H1 (cell line): ENCODE measurements around the gene DEDD. TPM values are rescaled to one million over a fixed set of nuclear protein-coding genes. Genes with fewer than 3 reads are reported as not detected.

Experiments
- CTCF ChIA-PET: fragments of 300-600 bp; sonication (Branson Sonifier 250); formaldehyde crosslinking; loops from one replicate; lab custom pipeline; 2021; ENCODE audit not compliant: partially characterized antibody; lab: Charles Lee
- POLR2A ChIA-PET: fragments of 300-600 bp; sonication (Branson Sonifier 250); formaldehyde crosslinking; loops from one replicate; lab custom pipeline; 2021; ENCODE audit warnings: inconsistent platforms; ENCODE audit not compliant: partially characterized antibody; lab: Charles Lee
- DNase-seq, 2 experiments: peaks; one replicate each; pipeline versions ENCODE4 v3.0.0 to v3.0.0-alpha.2; 2010 to 2022; ENCODE audit warnings: low spot score in 2 of 2, low read depth in 1 of 2, mixed read lengths in 1 of 2
- FAIRE-seq: peaks from 2 replicates; lab custom pipeline; 2011; peaks lifted over from hg19 to GRCh38; lab: Jason Lieb, UNC
- H2AFZ ChIP-seq: 2 replicates; pipeline ENCODE4 v1.8.1; 2012; ENCODE audit warnings: low read length, inconsistent platforms
- H2AK5ac ChIP-seq: 2 replicates; pipeline ENCODE4 v1.6.1; 2013; ENCODE audit warnings: low read depth, low read length
- H2BK120ac ChIP-seq: replicated peaks from 2 replicates; pipeline ENCODE3; 2013; ENCODE audit warnings: low read depth, low read length, inconsistent platforms
- H2BK12ac ChIP-seq: 2 replicates; pipeline ENCODE4 v1.6.1; 2013; ENCODE audit warnings: low read depth, low read length
- H2BK15ac ChIP-seq: 2 replicates; pipeline ENCODE4 v1.6.1; 2013; ENCODE audit warnings: low read length
- H2BK20ac ChIP-seq: 2 replicates; pipeline ENCODE4 v1.6.1; 2013; ENCODE audit warnings: low read length
- H2BK5ac ChIP-seq: 2 replicates; pipeline ENCODE4 v1.6.1; 2013; ENCODE audit warnings: low read depth, low read length
- H3K14ac ChIP-seq: 2 replicates; pipeline ENCODE4 v1.6.1; 2013; ENCODE audit warnings: inconsistent platforms; ENCODE audit not compliant: insufficient read length
- H3K18ac ChIP-seq: 2 replicates; pipeline ENCODE4 v1.6.1; 2013; ENCODE audit warnings: low read length; ENCODE audit errors: extremely low read depth
- H3K23ac ChIP-seq: 2 replicates; pipeline ENCODE4 v1.6.1; 2013; ENCODE audit warnings: inconsistent platforms; ENCODE audit not compliant: insufficient read length
- H3K23me2 ChIP-seq: 2 replicates; pipeline ENCODE4 v1.6.1; 2013; ENCODE audit warnings: low read depth, low read length
- H3K27ac ChIP-seq: 2 replicates; pipeline ENCODE4 v1.6.1; 2011; ENCODE audit warnings: low read depth, low read length, inconsistent platforms
- H3K27me3 ChIP-seq, 4 experiments: replicated peaks in 1 of 4; 1 replicate in 1 of 4; 2 replicates in 3 of 4; pipeline versions ENCODE4 v1.6.1 to v1.8.1; 2011 to 2013; ENCODE audit warnings: low read length in 3 of 4, mild to moderate bottlenecking in 3 of 4, inconsistent platforms in 2 of 4, mixed read lengths in 2 of 4, moderate library complexity in 1 of 4; ENCODE audit not compliant: control insufficient read depth in 3 of 4, insufficient read depth in 3 of 4; ENCODE audit errors: extremely low read depth in 1 of 4
- H3K36me3 ChIP-seq, 4 experiments: 2 replicates each; pipeline versions ENCODE4 v1.6.1 to v1.8.1; 2011 to 2013; ENCODE audit warnings: mild to moderate bottlenecking in 4 of 4, low read length in 3 of 4, moderate library complexity in 2 of 4, control low read depth in 1 of 4, inconsistent platforms in 1 of 4; ENCODE audit not compliant: insufficient read depth in 4 of 4, control insufficient read depth in 2 of 4
- H3K4ac ChIP-seq: replicated peaks from 2 replicates; pipeline ENCODE3; 2013; ENCODE audit warnings: low read length, low read depth, mixed read lengths, inconsistent platforms; ENCODE audit not compliant: insufficient read length
- H3K4me1 ChIP-seq, 4 experiments: replicated peaks in 1 of 4; 1 replicate in 1 of 4; 2 replicates in 3 of 4; pipeline versions ENCODE4 v1.6.1 to v1.8.1; 2011 to 2013; ENCODE audit warnings: low read length in 3 of 4, inconsistent platforms in 2 of 4, mixed read lengths in 1 of 4; ENCODE audit not compliant: insufficient read depth in 4 of 4, control insufficient read depth in 3 of 4
- H3K4me2 ChIP-seq, 2 experiments: 2 replicates each; pipeline versions ENCODE4 v1.6.1 to v1.8.1; 2011 to 2013; ENCODE audit warnings: low read depth in 2 of 2, low read length in 2 of 2, control low read depth in 1 of 2, inconsistent platforms in 1 of 2, mild to moderate bottlenecking in 1 of 2; ENCODE audit not compliant: insufficient read depth in 1 of 2
- H3K4me3 ChIP-seq, 4 experiments: fragments of 200-600, 300-600 bp in 1 of 4; sonication (generic), shearing (Covaris generic), sonication (Bioruptor Twin) in 1 of 4; 2 replicates each; pipeline versions ENCODE4 v1.5.1 to v1.8.1; 2011 to 2016; ENCODE audit warnings: low read length in 4 of 4, low read depth in 3 of 4, control low read depth in 2 of 4, inconsistent platforms in 2 of 4, mild to moderate bottlenecking in 2 of 4, mixed read lengths in 1 of 4, moderate library complexity in 1 of 4; ENCODE audit not compliant: insufficient read depth in 2 of 4; ENCODE audit errors: extremely low read depth in 1 of 4
- H3K56ac ChIP-seq: replicated peaks from 2 replicates; pipeline ENCODE3; 2013; ENCODE audit warnings: low read depth, mild to moderate bottlenecking, mixed read lengths, low read length, inconsistent platforms; ENCODE audit not compliant: insufficient read length
- H3K79me1 ChIP-seq: 2 replicates; pipeline ENCODE4 v1.6.1; 2013; ENCODE audit warnings: low read depth, low read length, control low read depth
- H3K79me2 ChIP-seq, 2 experiments: 2 replicates each; pipeline versions ENCODE4 v1.6.1 to v1.8.1; 2012 to 2013; ENCODE audit warnings: low read length in 2 of 2, mild to moderate bottlenecking in 2 of 2, inconsistent platforms in 1 of 2; ENCODE audit not compliant: insufficient read depth in 2 of 2, control insufficient read depth in 1 of 2
- H3K9ac ChIP-seq, 4 experiments: replicated peaks in 1 of 4; 1 replicate in 1 of 4; 2 replicates in 3 of 4; pipeline versions ENCODE4 v1.6.1 to v1.8.1; 2011 to 2013; ENCODE audit warnings: low read depth in 3 of 4, low read length in 3 of 4, control low read depth in 2 of 4, mild to moderate bottlenecking in 2 of 4, moderate library complexity in 2 of 4, inconsistent platforms in 1 of 4; ENCODE audit errors: extremely low read depth in 1 of 4
- H3K9me3 ChIP-seq, 2 experiments: 2 replicates each; pipeline versions ENCODE4 v1.6.1 to v1.8.1; 2012 to 2013; ENCODE audit warnings: mild to moderate bottlenecking in 2 of 2, moderate library complexity in 2 of 2, control low read depth in 1 of 2, inconsistent platforms in 1 of 2, low read depth in 1 of 2, low read length in 1 of 2, mixed read lengths in 1 of 2; ENCODE audit not compliant: insufficient read depth in 2 of 2
- H4K20me1 ChIP-seq, 2 experiments: replicated peaks in 1 of 2; 2 replicates each; pipeline versions ENCODE3 to v1.8.1; 2011 to 2013; ENCODE audit warnings: inconsistent platforms in 2 of 2, low read length in 2 of 2, mild to moderate bottlenecking in 1 of 2; ENCODE audit not compliant: insufficient read depth in 2 of 2, control insufficient read depth in 1 of 2
- H4K5ac ChIP-seq: 2 replicates; pipeline ENCODE4 v1.6.1; 2013; ENCODE audit warnings: low read length, low read depth, mixed read lengths, inconsistent platforms; ENCODE audit not compliant: insufficient read length
- H4K8ac ChIP-seq: 2 replicates; pipeline ENCODE4 v1.8.0; 2013; ENCODE audit warnings: mild to moderate bottlenecking, moderate library complexity, low read length, inconsistent platforms; ENCODE audit not compliant: insufficient read depth; ENCODE audit errors: extremely low read depth
- H4K91ac ChIP-seq: replicated peaks from 2 replicates; pipeline ENCODE3; 2013; ENCODE audit warnings: low read length, mixed read lengths, inconsistent platforms; ENCODE audit not compliant: insufficient read length
- CREB1 ChIP-seq: IDR thresholded peaks from 2 replicates; pipeline ENCODE4 v1.6.1; 2012; ENCODE audit warnings: inconsistent platforms
- HDAC6 ChIP-seq: IDR thresholded peaks from one replicate; pipeline ENCODE4 v1.7.1; 2012; ENCODE audit warnings: low read depth, mild to moderate bottlenecking, inconsistent platforms, low read length, moderate library complexity
- MAFK ChIP-seq: IDR thresholded peaks from 2 replicates; pipeline ENCODE4 v1.6.1; 2012; ENCODE audit warnings: low read depth, mild to moderate bottlenecking, improper control_type of control experiment, low read length
- RAD21 ChIP-seq, 2 experiments: IDR thresholded peaks in 1 of 2; conservative IDR thresholded peaks in 1 of 2; 2 replicates each; pipeline ENCODE4 v1.6.1; 2011; ENCODE audit warnings: low read depth in 2 of 2, low read length in 2 of 2, improper control_type of control experiment in 1 of 2, inconsistent platforms in 1 of 2, mild to moderate bottlenecking in 1 of 2, moderate library complexity in 1 of 2
- SP4 ChIP-seq: IDR thresholded peaks from 2 replicates; pipeline ENCODE4 v1.6.1; 2012; ENCODE audit warnings: low read length, inconsistent platforms
- WGBS, 2 experiments: shearing (Covaris generic) in 1 of 2; methylation state at CpG; one replicate each; pipeline versions ENCODE4 v1.1.6 to v1.1.7; 2013 to 2015; ENCODE audit warnings: low lambda C conversion rate in 2 of 2, mixed read lengths in 2 of 2, inconsistent platforms in 1 of 2, low coverage in 1 of 2, missing lambda C conversion rate in 1 of 2; ENCODE audit not compliant: insufficient replicate concordance in 2 of 2, insufficient coverage in 1 of 2, insufficient read length in 1 of 2; ENCODE audit errors: extremely low coverage in 1 of 2, missing lambda C conversion rate in 1 of 2; 5-methylcytosine and 5-hydroxymethylcytosine counted together
- polyA plus RNA-seq, 7 experiments: library from polyadenylated mRNA; depleted of rRNA in 3 of 7; stranded (reverse) in 5 of 7; unstranded in 2 of 7; fragments of >200 nt in 5 of 7; fragments of 200-250 nt in 2 of 7; gene quantifications; 1 replicate in 5 of 7; 2 replicates in 1 of 7; 4 replicates in 1 of 7; pipeline versions ENCODE4 v1.2.1 to v1.2.3, GENCODE V29; 2011 to 2013; ENCODE audit warnings: missing spikeins in 2 of 7, mixed read lengths in 2 of 7
- total RNA-seq: library from RNA; stranded (reverse); fragmentation: NEBNext Ultra II Directional; extraction: Animal tissue kit (Norgen Biotek cat#: 25700); gene quantifications from 2 replicates; pipeline ENCODE4 v1.2.1, GENCODE V29; 2021
- TF ChIP-seq, protein P1 (sequence below): IDR thresholded peaks from 2 replicates; pipeline ENCODE4 v1.6.1; 2011; ENCODE audit warnings: low read length, improper control_type of control experiment

The DEDD gene
- total and polyA plus RNA-seq, 2 of the 8 experiments (the other 6 are each of a cell fraction or from before 2014, with no cell fraction given) = 42.6 to 55.9 TPM

DNA sequence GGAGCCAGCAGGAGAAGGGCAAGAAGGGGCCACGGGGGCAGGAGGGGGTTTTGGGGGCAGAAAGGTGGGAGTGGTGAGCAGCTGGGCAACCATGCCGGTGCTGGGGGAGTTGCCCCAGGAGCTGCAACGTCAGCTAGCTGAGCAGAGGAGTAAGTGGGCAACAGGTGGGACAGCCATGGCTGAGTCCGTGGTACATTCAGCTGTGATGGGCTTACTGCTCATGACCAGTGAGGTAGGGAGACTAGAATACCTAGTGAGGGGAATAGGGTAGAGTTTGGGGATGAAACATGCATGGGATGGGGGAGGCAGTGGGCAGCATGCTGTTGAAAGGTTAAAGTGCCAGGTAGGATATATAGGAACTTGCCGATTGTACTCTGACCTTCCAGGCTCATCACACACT is 29.2 kb upstream of the DEDD start:
- no peak overlapping the region for H3K23ac ChIP-seq
- H3K4me3 ChIP-seq = no peak overlapping the region
- H3K23me2 ChIP-seq = peaks cover 14% of the 10 kb centered on the region
- WGBS, 2 experiments = 97% methylated on average over 3 of the region's 5 CpGs; no CpG with 5 or more reads in 1 of the 2 experiments
- peaks cover 2 to 12% (median 7%) of the 10 kb centered on the region in 4 experiments; a peak in 5 of 8 replicates for H3K36me3 ChIP-seq
- no peak overlapping the region for H3K56ac ChIP-seq
- H3K79me1 ChIP-seq = no peaks in the 10 kb centered on the region; the same call in 1 of the 2 replicates
- no peak overlapping the region for H3K27ac ChIP-seq
- TF ChIP-seq, protein P1, sequence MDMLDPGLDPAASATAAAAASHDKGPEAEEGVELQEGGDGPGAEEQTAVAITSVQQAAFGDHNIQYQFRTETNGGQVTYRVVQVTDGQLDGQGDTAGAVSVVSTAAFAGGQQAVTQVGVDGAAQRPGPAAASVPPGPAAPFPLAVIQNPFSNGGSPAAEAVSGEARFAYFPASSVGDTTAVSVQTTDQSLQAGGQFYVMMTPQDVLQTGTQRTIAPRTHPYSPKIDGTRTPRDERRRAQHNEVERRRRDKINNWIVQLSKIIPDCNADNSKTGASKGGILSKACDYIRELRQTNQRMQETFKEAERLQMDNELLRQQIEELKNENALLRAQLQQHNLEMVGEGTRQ = no peak
- TF ChIP-seq MAFK = no peak
- no peak for TF ChIP-seq CREB1
- TF ChIP-seq HDAC6 = no peak
- no peak for TF ChIP-seq RAD21 (IDR thresholded peaks at IDR 0.05 in 1 of 2, conservative IDR thresholded peaks at IDR 0.05 in 1 of 2; ENCODE audit: low read depth in 2 of 2, low read length in 2 of 2)
- no peak for TF ChIP-seq SP4
- CTCF ChIA-PET = interaction anchor here (0.7 to 5.2 kb wide), 6 partner anchors 7 to 151 kb away, joined by 3 to 32 read pairs (median 3); partner anchors contain the start of gene UFC1
- H3K9me3 ChIP-seq = no peaks in the 10 kb centered on the region
- H2BK12ac ChIP-seq = no peak overlapping the region
- H4K5ac ChIP-seq = no peak overlapping the region
- H4K91ac ChIP-seq = no peak overlapping the region
- no peak overlapping the region for H3K18ac ChIP-seq
- H2AK5ac ChIP-seq = no peak overlapping the region
- H2BK20ac ChIP-seq = no peak overlapping the region
- H3K4ac ChIP-seq = no peak overlapping the region
- H3K27me3 ChIP-seq = no peaks in the 10 kb centered on the region
- H2AFZ ChIP-seq = no peak overlapping the region
- POLR2A ChIA-PET = interaction anchor here (1.7 to 2.2 kb wide), 2 partner anchors 8 to 29 kb away, joined by 4 to 8 read pairs; partner anchors contain the start of genes DEDD and UFC1
- no peak overlapping the region for H3K14ac ChIP-seq
- H3K79me2 ChIP-seq = no peaks in the 10 kb centered on the region; a peak in 1 of 4 replicates
- no peak overlapping the region for H2BK120ac ChIP-seq
- H2BK5ac ChIP-seq = no peak overlapping the region
- DNase-seq (no peak), FAIRE-seq (no peak)
- no peak overlapping the region for H3K9ac ChIP-seq
- no peak overlapping the region for H3K4me2 ChIP-seq
- H2BK15ac ChIP-seq = no peak overlapping the region
- no peak overlapping the region for H4K8ac ChIP-seq
- H4K20me1 ChIP-seq = no peaks in the 10 kb centered on the region
- H3K4me1 ChIP-seq = peaks cover 0 to 20% (median 8%) of the 10 kb centered on the region in 4 experiments; a peak in 5 of 7 replicates
